ENCODE results near the gene PLXNC1.
A peak's percentile ranks its signal among the peaks of the same experiment; 100 is the strongest.

PLXNC1 gene

GRCh38 chr12:94151582-94151981 is 3.2 kb downstream of the PLXNC1 start:
- no peaks in the 10 kb centered on the region; the same call in 1 of the 2 replicates for H3K79me2 ChIP-seq (ENCODE audit: insufficient read depth, low read depth)
- H3K27me3 ChIP-seq (ENCODE audit: insufficient read depth, low read depth), result no peaks in the 10 kb centered on the region
- H4K20me1 ChIP-seq (ENCODE audit: insufficient read depth), result no peaks in the 10 kb centered on the region
- TF ChIP-seq CTCF (conservative IDR thresholded peaks at IDR 0.05; ENCODE audit: low read depth, low read length), result no peak
- H3K36me3 ChIP-seq (ENCODE audit: insufficient read depth), result no peaks in the 10 kb centered on the region
- no peak overlapping the region for H3K9ac ChIP-seq
- no peak overlapping the region for H3K4me3 ChIP-seq (IDR thresholded peaks at IDR 0.05; ENCODE audit: insufficient read depth, low read depth, low read length)
- H3K4me2 ChIP-seq, result peak overlapping the region; percentile 89; the same call in 1 of the 2 replicates
- H2AFZ ChIP-seq (ENCODE audit: low read depth), result no peak overlapping the region
- H3K27ac ChIP-seq, result no peak overlapping the region
- peaks cover 26% of the 10 kb centered on the region for H3K4me1 ChIP-seq (ENCODE audit: low read depth, poor library complexity, severe bottlenecking)

GRCh38 chr12:94152292-94153078 is 4.1 kb downstream of the PLXNC1 start:
- Histone ChIP-seq H3K9ac (no peak overlapping the region), H4K20me1 (ENCODE audit: insufficient read depth) (no peaks in the 10 kb centered on the region), H3K36me3 (ENCODE audit: insufficient read depth) (no peaks in the 10 kb centered on the region), H2AFZ (ENCODE audit: low read depth) (no peak overlapping the region), H3K4me1 (ENCODE audit: low read depth, poor library complexity, severe bottlenecking) (peaks cover 34% of the 10 kb centered on the region), H3K27ac (no peak overlapping the region), H3K4me2 (no peak overlapping the region), H3K27me3 (ENCODE audit: insufficient read depth, low read depth) (no peaks in the 10 kb centered on the region), H3K79me2 (ENCODE audit: insufficient read depth, low read depth) (no peaks in the 10 kb centered on the region; the same call in 1 of the 2 replicates), H3K4me3 (IDR thresholded peaks at IDR 0.05; ENCODE audit: insufficient read depth, low read depth, low read length) (no peak overlapping the region)
- TF ChIP-seq CTCF (conservative IDR thresholded peaks at IDR 0.05; ENCODE audit: low read depth, low read length), result no peak

GRCh38 chr12:94157181-94157580 is 8.8 kb downstream of the PLXNC1 start:
- H3K4me1 ChIP-seq (ENCODE audit: low read depth, poor library complexity, severe bottlenecking), result peaks cover 41% of the 10 kb centered on the region
- TF ChIP-seq CTCF (conservative IDR thresholded peaks at IDR 0.05; ENCODE audit: low read depth, low read length), result no peak
- H3K9ac ChIP-seq, result peak overlapping the region; percentile 29; the same call in 1 of the 2 replicates
- no peaks in the 10 kb centered on the region for H4K20me1 ChIP-seq (ENCODE audit: insufficient read depth)
- no peak overlapping the region for H3K4me3 ChIP-seq (IDR thresholded peaks at IDR 0.05; ENCODE audit: insufficient read depth, low read depth, low read length)
- H3K27me3 ChIP-seq (ENCODE audit: insufficient read depth, low read depth), result no peaks in the 10 kb centered on the region
- H3K36me3 ChIP-seq (ENCODE audit: insufficient read depth), result no peaks in the 10 kb centered on the region
- 0 out of 2 replicates have a peak, but pooled peaks cover 14% of the 10 kb centered on the region for H3K79me2 ChIP-seq (ENCODE audit: insufficient read depth, low read depth)
- H3K27ac ChIP-seq, result peak overlapping the region; percentile 71
- H3K4me2 ChIP-seq, result peak overlapping the region; percentile 62
- peak overlapping the region; percentile 41; the same call in 1 of the 2 replicates for H2AFZ ChIP-seq (ENCODE audit: low read depth)

GRCh38 chr12:94157981-94158411 is 9.6 kb downstream of the PLXNC1 start:
- peak overlapping the region; percentile 41; the same call in 1 of the 2 replicates for H2AFZ ChIP-seq (ENCODE audit: low read depth)
- H3K79me2 ChIP-seq (ENCODE audit: insufficient read depth, low read depth), result 0 out of 2 replicates have a peak, but pooled peaks cover 14% of the 10 kb centered on the region
- H3K4me1 ChIP-seq (ENCODE audit: low read depth, poor library complexity, severe bottlenecking), result peaks cover 35% of the 10 kb centered on the region
- peak overlapping the region; percentile 71 for H3K27ac ChIP-seq
- TF ChIP-seq CTCF (conservative IDR thresholded peaks at IDR 0.05; ENCODE audit: low read depth, low read length), result no peak
- H3K9ac ChIP-seq, result peak overlapping the region; percentile 29; the same call in 1 of the 2 replicates
- no peak overlapping the region for H3K4me3 ChIP-seq (IDR thresholded peaks at IDR 0.05; ENCODE audit: insufficient read depth, low read depth, low read length)
- no peaks in the 10 kb centered on the region for H4K20me1 ChIP-seq (ENCODE audit: insufficient read depth)
- H3K36me3 ChIP-seq (ENCODE audit: insufficient read depth), result no peaks in the 10 kb centered on the region
- peak overlapping the region; percentile 62 for H3K4me2 ChIP-seq
- no peaks in the 10 kb centered on the region for H3K27me3 ChIP-seq (ENCODE audit: insufficient read depth, low read depth)
